Naive B cell (primary cell): Measurements from ENCODE around the gene SLC6A11. TPM values are rescaled to one million over a fixed set of nuclear protein-coding genes. Genes with fewer than 3 reads are reported as not detected.

Experiments used
- ATAC-seq, 2 donors: fragments of 150-1000 bp; cut with Tn5 transposase; 2 replicates each; pipeline ENCODE4 v1.10.0; 2021; ENCODE audit warnings: low read depth in 2 of 2, mild to moderate bottlenecking in 2 of 2, moderate library complexity in 2 of 2
- DNase-seq: peaks from one replicate; pipeline ENCODE4 v3.0.0; 2022
- H3K27ac Mint-ChIP-seq, 6 donors: one replicate each; pipeline ENCODE4 v1.8.0; 2020 to 2022; ENCODE audit warnings: mild to moderate bottlenecking in 6 of 6, mixed read lengths in 6 of 6, moderate library complexity in 5 of 6, inconsistent platforms in 2 of 6
- H3K27me3 Mint-ChIP-seq, 3 donors: one replicate each; pipeline ENCODE4 v1.8.0; 2021 to 2022; ENCODE audit warnings: mixed read lengths in 3 of 3, mild to moderate bottlenecking in 1 of 3
- H3K36me3 Mint-ChIP-seq, 2 donors: one replicate each; pipeline ENCODE4 v1.8.0; 2020 to 2022; ENCODE audit warnings: mixed read lengths in 2 of 2, inconsistent platforms in 1 of 2, mild to moderate bottlenecking in 1 of 2
- H3K4me1 Mint-ChIP-seq, 3 donors: one replicate each; pipeline ENCODE4 v1.8.0; 2020 to 2022; ENCODE audit warnings: mixed read lengths in 3 of 3, inconsistent platforms in 1 of 3, mild to moderate bottlenecking in 1 of 3, moderate library complexity in 1 of 3
- H3K4me3 Mint-ChIP-seq, 8 donors: one replicate each; pipeline ENCODE4 v1.8.0; 2020 to 2022; ENCODE audit warnings: mild to moderate bottlenecking in 8 of 8, mixed read lengths in 8 of 8, moderate library complexity in 8 of 8, inconsistent platforms in 2 of 8
- H3K9me3 Mint-ChIP-seq, 7 donors: one replicate each; pipeline ENCODE4 v1.8.0; 2020 to 2022; ENCODE audit warnings: mixed read lengths in 7 of 7, mild to moderate bottlenecking in 5 of 7, inconsistent platforms in 2 of 7, moderate library complexity in 1 of 7
- polyA plus RNA-seq, 6 donors: library from polyadenylated mRNA; unstranded; fragments of 300-500 nt; fragmentation: Illumina TruSeq; gene quantifications; one replicate each; pipeline ENCODE4 v1.2.3, GENCODE V29; 2021; ENCODE audit warnings: low read depth in 6 of 6

Gene SLC6A11
- polyA plus RNA-seq, 6 donors from 2014 or later: not detected

- H3K4me1 Mint-ChIP-seq: no peaks in the 10 kb centered on the region
- DNase-seq (no peak), ATAC-seq (no peak)
- H3K27me3 Mint-ChIP-seq: peaks cover 0 to 12% (median 5%) of the 10 kb centered on the region in 3 donors
- H3K9me3 Mint-ChIP-seq: no peaks in the 10 kb centered on the region
- H3K27ac Mint-ChIP-seq: peak overlapping the region in 1 of 6 donors; percentile 26
- H3K36me3 Mint-ChIP-seq: no peaks in the 10 kb centered on the region
- peak overlapping the region in 2 of 8 donors; percentile 32 to 62 for H3K4me3 Mint-ChIP-seq
Measured at GRCh38 chr3:10933021-10933420, 117.0 kb downstream of the SLC6A11 start.

- no peaks in the 10 kb centered on the region for H3K36me3 Mint-ChIP-seq
- H3K27me3 Mint-ChIP-seq: peaks cover 0 to 12% (median 5%) of the 10 kb centered on the region in 3 donors
- DNase-seq (no peak), ATAC-seq (no peak)
- peak overlapping the region in 2 of 8 donors; percentile 32 to 62 for H3K4me3 Mint-ChIP-seq
- H3K9me3 Mint-ChIP-seq: no peaks in the 10 kb centered on the region
- peak overlapping the region in 1 of 6 donors; percentile 26 for H3K27ac Mint-ChIP-seq
- H3K4me1 Mint-ChIP-seq: no peaks in the 10 kb centered on the region
Measured at GRCh38 chr3:10933470-10933804, 117.4 kb downstream of the SLC6A11 start.

- DNase-seq (no peak), ATAC-seq (no peak)
- Mint-ChIP-seq H3K27ac (no peak overlapping the region), H3K9me3 (no peaks in the 10 kb centered on the region), H3K36me3 (no peaks in the 10 kb centered on the region), H3K27me3 (peaks cover 0 to 12% (median 5%) of the 10 kb centered on the region in 3 donors), H3K4me1 (no peaks in the 10 kb centered on the region), H3K4me3 (no peak overlapping the region)
Measured at GRCh38 chr3:10933805-10934481, 117.9 kb downstream of the SLC6A11 start.

- no peaks in the 10 kb centered on the region for H3K4me1 Mint-ChIP-seq
- H3K36me3 Mint-ChIP-seq: no peaks in the 10 kb centered on the region
- peaks cover 0 to 23% (median 5%) of the 10 kb centered on the region in 3 donors for H3K27me3 Mint-ChIP-seq
- DNase-seq: no peak
- no peak overlapping the region for H3K4me3 Mint-ChIP-seq
- peak overlapping the region in 1 of 6 donors; percentile 72 for H3K27ac Mint-ChIP-seq
- no peak for ATAC-seq
- no peaks in the 10 kb centered on the region for H3K9me3 Mint-ChIP-seq
Measured at GRCh38 chr3:10935028-10935427, 119.0 kb downstream of the SLC6A11 start.

- DNase-seq: no peak
- Mint-ChIP-seq H3K4me1 (no peaks in the 10 kb centered on the region), H3K27ac (no peak overlapping the region)
Measured at GRCh38 chr3:10935846-10936631, 120.0 kb downstream of the SLC6A11 start.

GRCh38 chr3:10936686-10937085, 120.7 kb downstream of the SLC6A11 start:
- Mint-ChIP-seq H3K9me3 (no peaks in the 10 kb centered on the region), H3K27me3 (peaks cover 0 to 24% (median 10%) of the 10 kb centered on the region in 3 donors), H3K27ac (no peak overlapping the region), H3K4me3 (no peak overlapping the region), H3K36me3 (no peaks in the 10 kb centered on the region), H3K4me1 (no peaks in the 10 kb centered on the region)
- DNase-seq: no peak
- no peak for ATAC-seq

More at GRCh38 chr3:10935846-10936631, 120.0 kb downstream of the SLC6A11 start:
- ATAC-seq: no peak
- H3K9me3 Mint-ChIP-seq: no peaks in the 10 kb centered on the region
- no peak overlapping the region for H3K4me3 Mint-ChIP-seq
- H3K27me3 Mint-ChIP-seq: peaks cover 0 to 25% (median 8%) of the 10 kb centered on the region in 3 donors
- H3K36me3 Mint-ChIP-seq: no peaks in the 10 kb centered on the region

- Mint-ChIP-seq H3K36me3 (no peaks in the 10 kb centered on the region), H3K9me3 (peaks cover 0 to 4% (median 4%) of the 10 kb centered on the region in 7 donors), H3K27me3 (peaks cover 4 to 24% (median 10%) of the 10 kb centered on the region in 3 donors), H3K27ac (no peak overlapping the region), H3K4me1 (no peaks in the 10 kb centered on the region), H3K4me3 (no peak overlapping the region)
- ATAC-seq (no peak), DNase-seq (no peak)
Measured at GRCh38 chr3:10937141-10937825, 121.3 kb downstream of the SLC6A11 start.

GRCh38 chr3:10939556-10939955, 123.5 kb downstream of the SLC6A11 start:
- Mint-ChIP-seq H3K36me3 (no peaks in the 10 kb centered on the region), H3K4me3 (no peak overlapping the region), H3K4me1 (no peaks in the 10 kb centered on the region), H3K27ac (no peak overlapping the region), H3K9me3 (peaks cover 0 to 11% (median 4%) of the 10 kb centered on the region in 7 donors), H3K27me3 (peaks cover 21 to 33% (median 23%) of the 10 kb centered on the region in 3 donors)
- no peak for DNase-seq
- no peak for ATAC-seq

GRCh38 chr3:10940106-10940505, 124.1 kb downstream of the SLC6A11 start:
- Mint-ChIP-seq H3K27me3 (peaks cover 25 to 38% (median 26%) of the 10 kb centered on the region in 3 donors), H3K27ac (peak overlapping the region in 1 of 6 donors; percentile 63), H3K36me3 (no peaks in the 10 kb centered on the region), H3K4me1 (no peaks in the 10 kb centered on the region), H3K4me3 (peak overlapping the region in 1 of 8 donors; percentile 42), H3K9me3 (peaks cover 0 to 11% (median 4%) of the 10 kb centered on the region in 7 donors)
- no peak for DNase-seq
- no peak for ATAC-seq

- no peak overlapping the region for H3K4me3 Mint-ChIP-seq
Measured at GRCh38 chr3:10941972-10942371, 125.9 kb downstream of the SLC6A11 start.

GRCh38 chr3:10942690-10943205, 126.7 kb downstream of the SLC6A11 start:
- no peak overlapping the region for H3K27ac Mint-ChIP-seq
- H3K36me3 Mint-ChIP-seq: no peaks in the 10 kb centered on the region
- H3K9me3 Mint-ChIP-seq: peaks cover 0 to 11% (median 4%) of the 10 kb centered on the region in 7 donors
- no peaks in the 10 kb centered on the region for H3K4me1 Mint-ChIP-seq
- ATAC-seq (no peak), DNase-seq (no peak)
- H3K27me3 Mint-ChIP-seq: peaks cover 26 to 44% (median 27%) of the 10 kb centered on the region in 3 donors
- no peak overlapping the region for H3K4me3 Mint-ChIP-seq

More at GRCh38 chr3:10941972-10942371, 125.9 kb downstream of the SLC6A11 start:
- ATAC-seq (no peak), DNase-seq (no peak)
- Mint-ChIP-seq H3K9me3 (peaks cover 0 to 11% (median 4%) of the 10 kb centered on the region in 7 donors), H3K27ac (peak overlapping the region in 1 of 6 donors; percentile 33), H3K36me3 (no peaks in the 10 kb centered on the region), H3K4me1 (no peaks in the 10 kb centered on the region), H3K27me3 (peaks cover 25 to 38% (median 26%) of the 10 kb centered on the region in 3 donors)

- no peak overlapping the region for H3K27ac Mint-ChIP-seq
- no peak for ATAC-seq
- H3K4me1 Mint-ChIP-seq: no peaks in the 10 kb centered on the region
- no peak for DNase-seq
- no peak overlapping the region for H3K4me3 Mint-ChIP-seq
- no peaks in the 10 kb centered on the region for H3K36me3 Mint-ChIP-seq
- H3K9me3 Mint-ChIP-seq: peaks cover 0 to 11% (median 4%) of the 10 kb centered on the region in 7 donors
- peaks cover 26 to 45% (median 37%) of the 10 kb centered on the region in 3 donors for H3K27me3 Mint-ChIP-seq
Measured at GRCh38 chr3:10944866-10945265, 128.8 kb downstream of the SLC6A11 start.

- no peaks in the 10 kb centered on the region for H3K4me1 Mint-ChIP-seq
- H3K36me3 Mint-ChIP-seq: no peaks in the 10 kb centered on the region
- H3K27me3 Mint-ChIP-seq: peaks cover 26 to 46% (median 38%) of the 10 kb centered on the region in 3 donors
- H3K27ac Mint-ChIP-seq: no peak overlapping the region
- H3K9me3 Mint-ChIP-seq: peaks cover 0 to 11% (median 4%) of the 10 kb centered on the region in 7 donors
- no peak overlapping the region for H3K4me3 Mint-ChIP-seq
- DNase-seq: peak; percentile 18
- ATAC-seq: peak; percentile 38 to 56
Measured at GRCh38 chr3:10945683-10946287, 129.8 kb downstream of the SLC6A11 start.
